ENCODE data around the gene LCLAT1.

GRCh38 chr2:30670453-30670852 is 223.4 kb downstream of the LCLAT1 start:
- TF ChIP-seq POLR2A (IDR thresholded peaks at IDR 0.05) (no peak), CTCF (IDR thresholded peaks at IDR 0.05) (no peak)

All from uterus (tissue), 2 donors.